GM23248 (cell line): Measurements from ENCODE around the gene ZHX3. TPM values are rescaled to one million over a fixed set of nuclear protein-coding genes. Genes with fewer than 3 reads are reported as not detected.

Experiments used
- DNase-seq: peaks from one replicate; pipeline ENCODE4 v3.0.0-alpha.2; 2015
- H2AFZ ChIP-seq: fragments of 200-600 bp; sonication (generic); 2 replicates; pipeline ENCODE4 v1.6.1; 2016; ENCODE audit warnings: antibody characterized with exemption
- H3F3A ChIP-seq: fragments of 200-600 bp; sonication (generic); 2 replicates; pipeline ENCODE4 v1.6.1; 2016; ENCODE audit warnings: mild to moderate bottlenecking, antibody characterized with exemption, mixed run types; ENCODE audit not compliant: insufficient read depth
- H3K27ac ChIP-seq: fragments of 200-600 bp; sonication (generic); 2 replicates; pipeline ENCODE4 v1.5.1; 2016; ENCODE audit warnings: mild to moderate bottlenecking
- H3K27me3 ChIP-seq: fragments of 200-600 bp; sonication (generic); replicated peaks from 2 replicates; pipeline ENCODE4 v1.6.1; 2016; ENCODE audit warnings: mild to moderate bottlenecking; ENCODE audit not compliant: insufficient read depth
- H3K36me3 ChIP-seq: fragments of 200-600 bp; sonication (generic); 2 replicates; pipeline ENCODE4 v1.6.1; 2016; ENCODE audit warnings: low read depth, mild to moderate bottlenecking
- H3K4me1 ChIP-seq: fragments of 200-600 bp; sonication (generic); 2 replicates; pipeline ENCODE4 v1.6.1; 2016; ENCODE audit warnings: mild to moderate bottlenecking; ENCODE audit not compliant: insufficient read depth
- H3K4me2 ChIP-seq: fragments of 200-600 bp; sonication (generic); one replicate; pipeline ENCODE4 v1.6.1; 2016; ENCODE audit warnings: mild to moderate bottlenecking; ENCODE audit not compliant: unreplicated experiment
- H3K4me3 ChIP-seq: fragments of 200-600 bp; sonication (generic); 2 replicates; pipeline ENCODE4 v1.5.1; 2016; ENCODE audit warnings: mild to moderate bottlenecking
- H3K79me2 ChIP-seq: fragments of 200-600 bp; sonication (generic); 2 replicates; pipeline ENCODE4 v1.6.1; 2016; ENCODE audit warnings: mild to moderate bottlenecking; ENCODE audit not compliant: insufficient read depth
- H3K9ac ChIP-seq: fragments of 200-600 bp; sonication (generic); 2 replicates; pipeline ENCODE4 v1.6.1; 2016; ENCODE audit warnings: mild to moderate bottlenecking
- H3K9me2 ChIP-seq: fragments of 200-600 bp; sonication (generic); 2 replicates; pipeline ENCODE4 v1.6.1; 2016; ENCODE audit warnings: mixed run types, mild to moderate bottlenecking, moderate library complexity; ENCODE audit not compliant: insufficient read depth
- H3K9me3 ChIP-seq: fragments of 200-600 bp; sonication (generic); one replicate; pipeline ENCODE4 v1.6.1; 2017; ENCODE audit warnings: low read depth
- H4K20me1 ChIP-seq: fragments of 200-600 bp; sonication (generic); 2 replicates; pipeline ENCODE4 v1.6.0; 2016; ENCODE audit not compliant: insufficient read depth
- EZH2 ChIP-seq: fragments of 200-600 bp; sonication (generic); IDR thresholded peaks from 2 replicates; pipeline ENCODE4 v1.6.1; 2018; ENCODE audit warnings: antibody characterized with exemption, mild to moderate bottlenecking; ENCODE audit not compliant: insufficient read depth, poor library complexity, severe bottlenecking
- EZH2phosphoT487 ChIP-seq: fragments of 200-600 bp; sonication (generic); IDR thresholded peaks from 2 replicates; pipeline ENCODE4 v1.6.1; 2018; ENCODE audit warnings: antibody characterized with exemption, moderate library complexity, mild to moderate bottlenecking, low read depth; ENCODE audit not compliant: insufficient read depth
- WGBS, 2 experiments: methylation state at CpG; one replicate each; pipeline ENCODE4 v1.1.6; 2015 to 2017; ENCODE audit warnings: low lambda C conversion rate in 2 of 2, low coverage in 1 of 2; ENCODE audit errors: missing lambda C conversion rate in 2 of 2; 5-methylcytosine and 5-hydroxymethylcytosine counted together
- in situ Hi-C: fragments of 300-500 bp; cut with MboI; formaldehyde crosslinking; loops from 2 replicates; pipeline ENCODE4 v1.15.0; 2020
- polyA plus RNA-seq: library from polyadenylated mRNA; unstranded; fragments of >200 nt; fragmentation: Nextera tagmentation; extraction: Ambion mirVana; gene quantifications from 2 replicates; pipeline ENCODE4 v1.2.1, GENCODE V29; 2016
- total RNA-seq: library from RNA; depleted of rRNA; stranded (reverse); fragments of >200 nt; shearing (Covaris generic); gene quantifications from 2 replicates; pipeline ENCODE4 v1.2.3, GENCODE V29; 2014

Gene ZHX3
- total and polyA plus RNA-seq, 2 experiments from 2014 or later, result 9.8 to 38.5 TPM

DNA sequence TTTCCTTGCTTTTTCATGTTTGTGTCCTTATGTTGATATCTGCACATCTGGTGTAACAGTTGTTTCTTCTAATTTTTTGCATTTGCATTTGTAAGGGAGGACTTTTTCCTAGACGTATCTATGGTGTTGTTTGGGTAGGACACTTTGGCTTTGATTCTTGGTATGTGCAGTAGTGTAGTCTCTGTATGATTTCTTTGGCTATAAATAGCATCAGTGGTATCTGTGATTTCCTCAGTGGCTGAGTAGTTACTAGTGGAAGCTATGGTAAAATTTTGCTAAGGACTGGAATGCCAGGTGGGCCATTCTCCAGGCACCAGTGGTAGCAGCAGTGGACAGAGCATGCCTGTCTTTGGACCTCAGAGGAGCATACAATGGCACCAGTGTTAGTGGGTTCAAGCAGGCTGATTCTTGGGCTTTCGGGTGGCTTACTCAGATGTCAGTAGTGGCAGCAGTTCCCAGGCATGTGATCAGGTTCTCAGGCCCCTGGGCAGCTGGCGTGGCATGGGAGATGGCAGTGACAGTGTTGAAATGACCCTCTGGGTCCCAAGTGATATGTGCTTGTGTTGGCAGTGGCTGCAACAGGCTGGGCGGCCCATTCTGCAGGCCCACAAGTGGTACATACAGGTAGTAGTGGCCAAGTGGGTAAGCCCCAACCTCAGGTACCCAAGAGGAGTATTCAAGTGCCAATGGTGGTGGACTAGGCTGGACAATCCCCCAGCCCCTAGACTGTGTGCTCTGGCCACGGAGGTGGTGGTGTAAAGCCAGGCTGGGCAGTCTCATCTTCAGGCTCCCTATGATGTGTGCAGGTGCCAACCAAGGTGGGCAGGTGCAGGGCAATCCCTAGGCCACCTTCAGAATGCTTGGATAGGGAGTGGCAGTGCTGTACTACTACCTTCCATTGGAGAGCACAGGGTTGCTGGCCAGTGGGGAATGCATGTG lies 125.7 kb downstream of the ZHX3 start:
- Histone ChIP-seq H3K9me2 (no peaks in the 10 kb centered on the region), H3K9me3 (no peaks in the 10 kb centered on the region), H3K9ac (no peak overlapping the region), H3K36me3 (peaks cover 27% of the 10 kb centered on the region), H3K79me2 (peaks cover 71% of the 10 kb centered on the region), H3K27me3 (no peaks in the 10 kb centered on the region), H3F3A (no peaks in the 10 kb centered on the region), H2AFZ (no peak overlapping the region), H4K20me1 (no peaks in the 10 kb centered on the region), H3K4me3 (no peak overlapping the region), H3K4me2 (no peak overlapping the region), H3K27ac (no peak overlapping the region), H3K4me1 (0 out of 2 replicates have a peak, but pooled peaks cover 8% of the 10 kb centered on the region)
- DNase-seq, result no peak
- 96 to 99% methylated on average over 5 of the region's 5 CpGs for WGBS, 2 experiments
- in situ Hi-C loops, result no loop called here
- TF ChIP-seq EZH2 (no peak), EZH2phosphoT487 (no peak)

DNA sequence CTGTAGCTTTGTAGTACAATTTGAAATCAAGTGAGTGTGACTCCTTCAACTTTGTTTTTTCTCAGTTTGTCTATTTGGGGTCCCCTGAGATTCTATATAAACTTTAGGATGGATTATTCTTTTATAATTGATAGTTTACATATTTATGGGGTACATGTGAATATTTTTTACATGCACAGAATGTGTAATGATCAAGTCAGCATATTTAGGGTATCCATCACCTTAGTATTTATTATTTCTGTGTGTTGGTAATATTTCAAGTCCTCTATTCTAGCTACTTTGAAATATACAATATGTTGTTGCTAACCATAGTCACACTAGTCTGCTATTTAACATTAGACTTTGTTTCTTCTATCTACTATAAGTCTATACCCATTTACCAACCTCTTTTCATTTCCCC lies 129.9 kb downstream of the ZHX3 start:
- H3K79me2 ChIP-seq, result peaks cover 70% of the 10 kb centered on the region
- H3K9me2 ChIP-seq, result no peaks in the 10 kb centered on the region
- in situ Hi-C loops, result no loop called here

DNA sequence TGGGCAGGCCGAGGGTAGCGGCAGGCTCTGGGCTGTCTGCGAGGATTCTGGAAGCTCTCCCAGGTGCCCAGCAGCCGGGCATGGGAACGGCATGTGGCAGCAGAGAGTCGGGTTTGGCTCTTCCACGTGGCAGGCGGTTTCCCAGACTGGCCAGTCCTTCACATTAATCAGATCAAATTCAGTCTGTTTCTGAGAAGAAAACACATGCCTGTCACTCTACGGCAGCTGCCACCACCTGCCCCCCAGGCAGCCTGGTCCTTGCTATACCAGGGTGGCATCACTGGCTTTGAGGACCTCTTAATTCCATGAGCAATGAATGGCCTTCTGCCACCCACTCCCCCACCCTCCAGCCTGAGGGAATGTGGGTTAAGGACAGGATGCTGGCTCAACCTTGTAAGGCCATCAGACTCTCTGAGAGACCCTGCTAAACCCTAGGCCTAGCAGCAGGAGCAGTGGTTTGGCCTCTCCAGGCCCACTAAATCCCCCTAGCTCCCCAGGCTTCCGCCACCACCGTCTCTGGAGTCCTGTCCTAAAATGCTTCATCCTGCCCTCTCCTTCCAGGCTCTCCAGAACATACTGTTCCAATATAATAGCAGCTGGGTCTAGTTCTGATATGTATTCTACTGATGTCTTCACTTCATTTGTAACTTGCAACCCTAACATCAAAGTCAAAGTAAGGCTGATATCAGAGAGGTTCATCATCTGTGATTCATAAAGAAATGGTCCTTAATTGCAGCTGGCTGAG lies 132.3 kb downstream of the ZHX3 start:
- H3K36me3 ChIP-seq, result peaks cover 3% of the 10 kb centered on the region; the same call in 1 of the 2 replicates
- no peaks in the 10 kb centered on the region for H4K20me1 ChIP-seq
- H3K9me3 ChIP-seq, result no peaks in the 10 kb centered on the region
- no peak for DNase-seq
- in situ Hi-C loops, result no loop called here
- peaks cover 70% of the 10 kb centered on the region for H3K79me2 ChIP-seq
- 82 to 84% methylated on average over 11 of the region's 11 CpGs for WGBS, 2 experiments
- H3K27ac ChIP-seq, result no peak overlapping the region
- no peak overlapping the region for H3K9ac ChIP-seq
- H3K9me2 ChIP-seq, result no peaks in the 10 kb centered on the region
- no peak overlapping the region for H3K4me2 ChIP-seq
- no peak overlapping the region for H3K4me3 ChIP-seq
- no peak overlapping the region for H2AFZ ChIP-seq
- no peak for TF ChIP-seq EZH2
- no peak for TF ChIP-seq EZH2phosphoT487
- no peaks in the 10 kb centered on the region for H3K27me3 ChIP-seq
- H3F3A ChIP-seq, result no peaks in the 10 kb centered on the region; the same call in 1 of the 2 replicates
- H3K4me1 ChIP-seq, result 0 out of 2 replicates have a peak, but pooled peaks cover 8% of the 10 kb centered on the region

More for the DNA sequence above, 129.9 kb downstream of the ZHX3 start:
- Histone ChIP-seq H3K27me3 (no peaks in the 10 kb centered on the region), H3K4me3 (no peak overlapping the region), H3K9me3 (no peaks in the 10 kb centered on the region), H3K36me3 (peaks cover 17% of the 10 kb centered on the region), H3K27ac (no peak overlapping the region), H3K4me1 (0 out of 2 replicates have a peak, but pooled peaks cover 8% of the 10 kb centered on the region), H4K20me1 (no peaks in the 10 kb centered on the region), H2AFZ (no peak overlapping the region), H3F3A (no peaks in the 10 kb centered on the region; the same call in 1 of the 2 replicates), H3K9ac (no peak overlapping the region), H3K4me2 (no peak overlapping the region)
- no peak for TF ChIP-seq EZH2
- TF ChIP-seq EZH2phosphoT487, result no peak
- DNase-seq, result no peak

DNA sequence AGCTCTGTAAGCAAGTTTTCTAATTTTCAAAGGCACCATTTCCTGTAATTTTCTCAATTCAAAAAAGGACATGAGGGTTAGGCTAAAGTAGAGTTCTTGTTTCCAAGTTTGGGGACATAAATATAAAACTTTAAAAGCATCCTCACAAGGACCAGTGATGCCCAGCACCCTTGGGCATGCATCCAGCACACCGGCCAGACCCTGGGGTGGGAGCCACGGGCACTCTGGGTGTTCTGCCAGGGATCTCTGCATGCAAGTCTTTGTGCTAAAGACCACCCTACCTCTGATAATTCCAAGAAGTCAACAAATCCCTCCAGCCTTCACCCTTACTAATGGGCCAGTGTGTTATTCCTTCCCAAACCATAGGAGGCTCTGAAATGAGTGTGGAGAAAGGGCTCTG lies 133.7 kb downstream of the ZHX3 start:
- WGBS, 2 experiments, result 98 to 100% methylated on average over 2 of the region's 2 CpGs
- Histone ChIP-seq H3K4me3 (no peak overlapping the region), H3K27me3 (no peaks in the 10 kb centered on the region), H3K27ac (no peak overlapping the region), H3F3A (peaks cover 5% of the 10 kb centered on the region), H3K9me3 (no peaks in the 10 kb centered on the region), H3K4me2 (no peak overlapping the region), H3K9me2 (no peaks in the 10 kb centered on the region), H3K36me3 (peaks cover 3% of the 10 kb centered on the region; the same call in 1 of the 2 replicates), H3K79me2 (peaks cover 76% of the 10 kb centered on the region), H3K9ac (no peak overlapping the region), H4K20me1 (no peaks in the 10 kb centered on the region), H2AFZ (no peak overlapping the region), H3K4me1 (peaks cover 12% of the 10 kb centered on the region)
- TF ChIP-seq EZH2 (no peak), EZH2phosphoT487 (no peak)
- DNase-seq, result no peak
- in situ Hi-C loops, result no loop called here
